ENCODE data around the gene KCNG4.

The KCNG4 gene

DNA sequence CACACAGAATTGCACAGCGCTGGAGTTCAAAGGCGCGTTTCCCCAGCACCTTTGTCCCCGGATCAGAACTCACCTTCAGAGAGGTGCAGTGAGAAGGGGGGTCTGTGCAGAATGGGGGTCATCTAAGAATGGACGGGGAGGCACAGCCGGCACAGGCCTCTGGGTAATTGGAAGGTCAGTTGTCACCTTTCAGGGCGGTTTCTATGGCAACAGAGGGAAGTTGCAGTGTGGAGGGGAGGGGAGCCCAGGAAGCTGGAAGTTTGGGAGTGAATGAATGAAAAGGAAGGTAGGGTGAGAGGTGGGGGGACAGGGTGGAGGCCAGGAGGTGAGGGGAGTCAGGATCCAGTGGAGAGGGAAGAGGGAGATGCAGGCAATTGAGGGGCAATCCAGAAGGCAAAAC is 12.4 kb upstream of the KCNG4 start:
- H3K9ac ChIP-seq (ENCODE audit: low read depth in 1 of 2, low read length in 2 of 2): no peak overlapping the region
- no peaks in the 10 kb centered on the region for H3K36me3 ChIP-seq (ENCODE audit: control insufficient read depth in 2 of 2, insufficient read depth in 2 of 2, low read length in 2 of 2)
- peaks cover 0 to 3% of the 10 kb centered on the region in 2 donors for H3K27me3 ChIP-seq (ENCODE audit: control insufficient read depth in 2 of 2, insufficient read depth in 2 of 2, low read length in 2 of 2)
- no peak overlapping the region for H3K4me3 ChIP-seq (ENCODE audit: low read length in 2 of 2)
- no peaks in the 10 kb centered on the region for H3K4me1 ChIP-seq (ENCODE audit: control insufficient read depth in 2 of 2, insufficient read depth in 2 of 2, low read length in 2 of 2)
- no peak overlapping the region for H3K27ac ChIP-seq (ENCODE audit: low read depth in 2 of 2, low read length in 2 of 2)
- H3K9me3 ChIP-seq (ENCODE audit: control insufficient read depth in 2 of 2, low read length in 2 of 2): no peaks in the 10 kb centered on the region

DNA sequence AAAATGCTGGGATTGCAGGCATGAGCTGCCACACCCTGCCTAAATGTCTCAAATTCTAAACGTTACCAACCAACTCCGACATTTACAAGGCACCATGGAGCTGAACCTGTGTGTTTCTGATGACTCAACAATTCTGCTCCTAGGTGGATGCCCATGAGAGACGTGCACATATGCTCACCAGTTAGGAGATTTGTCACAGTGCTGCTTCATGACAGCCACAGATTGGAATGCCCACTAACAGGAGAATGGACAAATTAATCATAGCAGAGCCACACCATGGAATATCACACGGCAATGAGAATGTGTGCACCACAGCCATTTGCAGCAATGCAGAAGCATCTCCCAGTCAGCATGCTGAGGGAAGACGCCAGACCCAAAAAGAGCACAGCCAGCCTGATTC is 8.0 kb upstream of the KCNG4 start:
- Histone ChIP-seq H3K36me3 (ENCODE audit: control insufficient read depth in 2 of 2, insufficient read depth in 2 of 2, low read length in 2 of 2) (no peaks in the 10 kb centered on the region), H3K4me3 (ENCODE audit: low read length in 2 of 2) (no peak overlapping the region), H3K9ac (ENCODE audit: low read depth in 1 of 2, low read length in 2 of 2) (no peak overlapping the region), H3K27ac (ENCODE audit: low read depth in 2 of 2, low read length in 2 of 2) (no peak overlapping the region), H3K27me3 (ENCODE audit: control insufficient read depth in 2 of 2, insufficient read depth in 2 of 2, low read length in 2 of 2) (no peaks in the 10 kb centered on the region), H3K4me1 (ENCODE audit: control insufficient read depth in 2 of 2, insufficient read depth in 2 of 2, low read length in 2 of 2) (no peaks in the 10 kb centered on the region), H3K9me3 (ENCODE audit: control insufficient read depth in 2 of 2, low read length in 2 of 2) (no peaks in the 10 kb centered on the region)

DNA sequence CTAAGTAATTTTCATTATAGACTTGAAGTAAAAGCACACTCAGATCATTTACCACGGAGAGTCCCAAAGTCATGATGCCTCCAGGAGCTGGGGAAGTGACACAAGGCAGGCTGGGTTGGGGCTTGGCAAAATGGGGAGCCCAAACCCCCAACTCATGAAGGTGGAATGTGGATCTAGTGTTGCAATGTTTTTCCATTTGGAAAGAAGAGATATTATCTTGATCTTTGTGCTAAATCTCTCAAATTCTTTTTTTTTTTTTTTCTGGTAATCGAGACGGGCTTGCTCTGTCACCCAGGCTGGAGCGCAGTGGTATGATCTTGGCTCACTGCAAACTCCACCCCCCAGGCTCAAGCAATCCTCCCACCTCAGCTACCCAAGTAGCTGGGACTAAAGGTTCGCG is 7.5 kb upstream of the KCNG4 start:
- H3K27ac ChIP-seq (ENCODE audit: low read depth in 2 of 2, low read length in 2 of 2): no peak overlapping the region
- no peaks in the 10 kb centered on the region for H3K9me3 ChIP-seq (ENCODE audit: control insufficient read depth in 2 of 2, low read length in 2 of 2)
- H3K4me3 ChIP-seq (ENCODE audit: low read length in 2 of 2): no peak overlapping the region
- H3K27me3 ChIP-seq (ENCODE audit: control insufficient read depth in 2 of 2, insufficient read depth in 2 of 2, low read length in 2 of 2): no peaks in the 10 kb centered on the region
- H3K36me3 ChIP-seq (ENCODE audit: control insufficient read depth in 2 of 2, insufficient read depth in 2 of 2, low read length in 2 of 2): no peaks in the 10 kb centered on the region
- H3K4me1 ChIP-seq (ENCODE audit: control insufficient read depth in 2 of 2, insufficient read depth in 2 of 2, low read length in 2 of 2): no peaks in the 10 kb centered on the region
- no peak overlapping the region for H3K9ac ChIP-seq (ENCODE audit: low read depth in 1 of 2, low read length in 2 of 2)

DNA sequence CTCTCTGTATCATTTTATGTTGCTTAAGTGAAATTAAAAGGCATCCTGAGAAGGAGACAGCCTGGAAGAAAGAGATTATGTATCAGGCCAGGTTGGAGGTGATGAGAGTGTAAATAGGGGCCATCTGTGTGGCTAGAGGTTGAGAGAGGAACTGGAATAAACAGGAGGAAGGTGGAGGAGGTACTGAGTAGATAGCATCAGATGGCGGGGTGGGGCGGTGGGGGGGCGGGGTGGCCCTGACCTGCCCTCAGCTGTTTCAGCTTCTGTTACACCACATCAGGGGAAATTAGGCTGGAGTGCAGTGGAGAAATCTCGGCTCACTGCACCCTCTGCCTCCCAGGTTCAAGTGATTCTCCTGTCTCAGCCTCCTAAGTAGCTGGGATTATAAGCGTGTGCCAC is 6.9 kb upstream of the KCNG4 start:
- Histone ChIP-seq H3K9ac (ENCODE audit: low read depth in 1 of 2, low read length in 2 of 2) (no peak overlapping the region), H3K4me1 (ENCODE audit: control insufficient read depth in 2 of 2, insufficient read depth in 2 of 2, low read length in 2 of 2) (no peaks in the 10 kb centered on the region), H3K36me3 (ENCODE audit: control insufficient read depth in 2 of 2, insufficient read depth in 2 of 2, low read length in 2 of 2) (no peaks in the 10 kb centered on the region), H3K27me3 (ENCODE audit: control insufficient read depth in 2 of 2, insufficient read depth in 2 of 2, low read length in 2 of 2) (no peaks in the 10 kb centered on the region), H3K27ac (ENCODE audit: low read depth in 2 of 2, low read length in 2 of 2) (no peak overlapping the region), H3K9me3 (ENCODE audit: control insufficient read depth in 2 of 2, low read length in 2 of 2) (no peaks in the 10 kb centered on the region), H3K4me3 (ENCODE audit: low read length in 2 of 2) (no peak overlapping the region)

DNA sequence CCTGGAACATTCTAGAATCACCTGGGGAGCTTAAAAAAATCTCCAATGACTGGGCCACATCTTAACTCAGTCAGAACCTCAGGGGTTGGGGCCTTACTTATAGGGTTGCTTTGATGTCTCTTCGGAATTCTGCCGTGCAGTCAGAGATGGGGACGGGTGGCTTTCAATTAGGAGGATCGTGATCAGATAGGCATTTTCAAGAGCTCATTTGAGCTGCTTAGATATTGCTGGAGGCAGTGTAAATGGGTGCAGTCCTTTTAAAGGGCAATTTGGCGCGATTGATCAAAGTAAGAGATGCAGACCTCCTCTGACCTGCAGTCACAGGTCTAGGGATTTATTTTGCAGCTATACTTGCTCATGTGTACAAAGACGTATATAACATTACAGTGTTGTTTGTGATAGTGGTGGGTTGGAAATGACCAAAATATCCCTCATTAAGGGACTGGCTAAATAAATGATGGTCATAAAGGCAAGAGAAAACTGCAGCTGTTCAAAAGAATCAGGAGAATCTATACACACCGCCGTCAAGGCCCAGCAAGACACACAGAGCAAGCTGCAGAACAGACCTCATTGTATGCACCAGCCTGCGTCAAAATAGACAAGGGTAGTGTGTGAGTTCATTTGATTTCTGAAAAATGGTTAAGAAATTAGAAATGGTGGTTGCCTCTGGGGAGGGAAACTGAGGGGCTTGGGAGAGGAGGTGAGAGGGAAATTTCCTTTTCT is 6.3 kb upstream of the KCNG4 start:
- no peak overlapping the region for H3K27ac ChIP-seq (ENCODE audit: low read depth in 2 of 2, low read length in 2 of 2)
- H3K36me3 ChIP-seq (ENCODE audit: control insufficient read depth in 2 of 2, insufficient read depth in 2 of 2, low read length in 2 of 2): no peaks in the 10 kb centered on the region
- no peaks in the 10 kb centered on the region for H3K9me3 ChIP-seq (ENCODE audit: control insufficient read depth in 2 of 2, low read length in 2 of 2)
- H3K27me3 ChIP-seq (ENCODE audit: control insufficient read depth in 2 of 2, insufficient read depth in 2 of 2, low read length in 2 of 2): no peaks in the 10 kb centered on the region
- no peak overlapping the region for H3K9ac ChIP-seq (ENCODE audit: low read depth in 1 of 2, low read length in 2 of 2)
- no peaks in the 10 kb centered on the region for H3K4me1 ChIP-seq (ENCODE audit: control insufficient read depth in 2 of 2, insufficient read depth in 2 of 2, low read length in 2 of 2)
- no peak overlapping the region for H3K4me3 ChIP-seq (ENCODE audit: low read length in 2 of 2)

DNA sequence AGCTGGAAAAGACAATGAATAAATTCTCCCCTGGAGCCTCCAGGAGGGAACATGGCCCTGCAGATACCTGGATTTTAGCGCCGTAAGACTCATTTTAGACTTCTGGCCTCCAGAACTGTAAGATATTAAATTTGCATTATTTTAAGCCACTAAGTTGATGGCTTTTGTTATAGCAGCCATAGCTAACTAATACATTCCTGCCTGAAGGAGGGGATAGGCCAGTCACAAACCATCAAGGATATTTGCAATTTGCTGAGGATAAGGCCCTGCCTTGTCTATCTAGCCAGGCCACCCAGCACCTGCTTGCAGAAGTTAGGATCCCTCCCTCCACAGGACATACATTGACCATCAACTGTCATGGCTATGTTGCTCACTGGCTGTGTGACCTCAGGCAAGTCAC is 4.9 kb upstream of the KCNG4 start:
- H3K27me3 ChIP-seq (ENCODE audit: control insufficient read depth in 2 of 2, insufficient read depth in 2 of 2, low read length in 2 of 2): no peaks in the 10 kb centered on the region
- no peaks in the 10 kb centered on the region for H3K4me1 ChIP-seq (ENCODE audit: control insufficient read depth in 2 of 2, insufficient read depth in 2 of 2, low read length in 2 of 2)
- H3K27ac ChIP-seq (ENCODE audit: low read depth in 2 of 2, low read length in 2 of 2): no peak overlapping the region
- no peaks in the 10 kb centered on the region for H3K9me3 ChIP-seq (ENCODE audit: control insufficient read depth in 2 of 2, low read length in 2 of 2)
- no peak overlapping the region for H3K9ac ChIP-seq (ENCODE audit: low read depth in 1 of 2, low read length in 2 of 2)
- H3K4me3 ChIP-seq (ENCODE audit: low read length in 2 of 2): no peak overlapping the region
- no peaks in the 10 kb centered on the region for H3K36me3 ChIP-seq (ENCODE audit: control insufficient read depth in 2 of 2, insufficient read depth in 2 of 2, low read length in 2 of 2)

DNA sequence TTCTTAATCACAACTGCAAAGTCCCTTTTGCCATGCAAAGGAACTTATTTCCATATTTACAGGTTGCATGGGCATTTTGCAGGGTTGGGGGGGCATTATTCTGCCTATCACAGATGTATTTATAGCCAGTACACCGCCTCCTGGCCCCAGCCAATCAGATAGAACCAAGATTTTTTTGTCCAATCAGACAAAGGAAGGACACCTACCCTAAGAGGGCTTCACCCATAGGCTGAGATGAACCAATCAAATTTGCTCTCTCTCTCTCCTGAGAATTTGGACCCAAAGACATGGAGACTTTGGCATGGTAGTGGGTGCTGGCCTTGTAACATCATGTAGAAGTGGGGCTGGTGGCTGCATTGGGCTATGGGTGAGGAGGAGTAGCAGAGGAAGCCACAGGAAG is 3.9 kb upstream of the KCNG4 start:
- Histone ChIP-seq H3K9me3 (ENCODE audit: control insufficient read depth in 2 of 2, low read length in 2 of 2) (no peaks in the 10 kb centered on the region), H3K27me3 (ENCODE audit: control insufficient read depth in 2 of 2, insufficient read depth in 2 of 2, low read length in 2 of 2) (no peaks in the 10 kb centered on the region), H3K27ac (ENCODE audit: low read depth in 2 of 2, low read length in 2 of 2) (no peak overlapping the region), H3K4me3 (ENCODE audit: low read length in 2 of 2) (no peak overlapping the region), H3K9ac (ENCODE audit: low read depth in 1 of 2, low read length in 2 of 2) (no peak overlapping the region), H3K4me1 (ENCODE audit: control insufficient read depth in 2 of 2, insufficient read depth in 2 of 2, low read length in 2 of 2) (no peaks in the 10 kb centered on the region), H3K36me3 (ENCODE audit: control insufficient read depth in 2 of 2, insufficient read depth in 2 of 2, low read length in 2 of 2) (no peaks in the 10 kb centered on the region)

DNA sequence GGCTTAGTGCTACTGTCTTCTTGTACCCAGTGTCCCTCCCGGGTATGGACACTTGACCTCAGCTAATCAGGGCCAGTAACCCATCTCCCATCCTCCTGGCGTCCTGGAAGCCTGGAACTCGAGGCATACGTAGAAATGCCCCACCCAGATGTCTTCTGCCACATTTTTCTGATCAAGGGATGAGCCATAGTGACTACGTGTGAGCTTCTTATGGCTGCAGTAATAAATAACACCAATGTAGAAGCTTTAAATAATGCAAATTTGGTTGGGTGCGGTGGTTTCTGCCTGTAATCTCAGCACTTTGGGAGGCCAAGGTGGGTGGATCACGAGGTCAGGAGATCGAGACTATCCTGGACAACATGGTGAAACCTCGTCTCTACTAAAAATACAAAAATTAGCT is 3.0 kb upstream of the KCNG4 start:
- Histone ChIP-seq H3K9ac (ENCODE audit: low read depth in 1 of 2, low read length in 2 of 2) (no peak overlapping the region), H3K9me3 (ENCODE audit: control insufficient read depth in 2 of 2, low read length in 2 of 2) (no peaks in the 10 kb centered on the region), H3K27me3 (ENCODE audit: control insufficient read depth in 2 of 2, insufficient read depth in 2 of 2, low read length in 2 of 2) (peaks cover 0 to 3% of the 10 kb centered on the region in 2 donors), H3K27ac (ENCODE audit: low read depth in 2 of 2, low read length in 2 of 2) (no peak overlapping the region), H3K4me3 (ENCODE audit: low read length in 2 of 2) (no peak overlapping the region), H3K36me3 (ENCODE audit: control insufficient read depth in 2 of 2, insufficient read depth in 2 of 2, low read length in 2 of 2) (no peaks in the 10 kb centered on the region), H3K4me1 (ENCODE audit: control insufficient read depth in 2 of 2, insufficient read depth in 2 of 2, low read length in 2 of 2) (no peaks in the 10 kb centered on the region)

DNA sequence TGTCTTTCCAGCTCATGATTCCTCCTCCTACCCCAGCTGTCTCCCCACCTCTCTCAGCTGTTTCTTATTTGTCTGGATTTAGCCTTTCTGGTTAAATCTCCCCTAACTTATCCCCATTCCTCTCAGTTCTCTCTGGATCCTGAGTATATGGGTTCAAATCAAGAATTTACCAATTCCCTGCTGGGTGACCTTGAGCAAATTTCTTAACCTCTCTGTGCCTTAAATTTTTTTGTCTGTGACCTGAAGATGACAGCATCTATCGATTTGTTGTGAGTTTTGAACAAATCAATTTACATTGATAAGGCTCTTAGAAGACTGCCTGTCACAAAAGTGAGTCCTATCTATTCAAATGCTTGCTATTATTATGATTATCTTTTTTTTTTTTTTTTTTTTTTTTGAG is 2.0 kb upstream of the KCNG4 start:
- Histone ChIP-seq H3K36me3 (ENCODE audit: control insufficient read depth in 2 of 2, insufficient read depth in 2 of 2, low read length in 2 of 2) (no peaks in the 10 kb centered on the region), H3K27ac (ENCODE audit: low read depth in 2 of 2, low read length in 2 of 2) (no peak overlapping the region), H3K9ac (ENCODE audit: low read depth in 1 of 2, low read length in 2 of 2) (no peak overlapping the region), H3K4me1 (ENCODE audit: control insufficient read depth in 2 of 2, insufficient read depth in 2 of 2, low read length in 2 of 2) (no peaks in the 10 kb centered on the region), H3K4me3 (ENCODE audit: low read length in 2 of 2) (no peak overlapping the region), H3K27me3 (ENCODE audit: control insufficient read depth in 2 of 2, insufficient read depth in 2 of 2, low read length in 2 of 2) (peaks cover 0 to 3% of the 10 kb centered on the region in 2 donors), H3K9me3 (ENCODE audit: control insufficient read depth in 2 of 2, low read length in 2 of 2) (no peaks in the 10 kb centered on the region)

DNA sequence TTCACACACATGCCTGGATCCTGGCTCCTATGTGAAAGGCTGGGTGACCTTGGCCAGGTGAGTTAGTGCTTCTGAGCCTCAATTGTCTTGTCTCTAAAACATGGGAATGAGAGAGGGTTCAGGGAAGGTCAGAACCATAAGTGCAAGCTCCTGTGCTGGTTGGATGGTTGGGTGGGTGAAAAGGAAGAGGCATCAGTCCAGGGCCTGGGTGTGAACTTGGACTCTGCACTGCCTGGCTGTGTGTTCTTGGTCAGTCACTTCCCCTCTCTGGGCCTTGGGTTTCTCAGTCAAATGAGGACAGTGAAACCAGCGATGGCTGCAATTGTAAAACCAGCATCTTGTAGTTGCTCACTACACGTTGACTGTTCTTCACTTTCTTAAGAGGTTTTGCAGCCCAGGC is 643 bp upstream of the KCNG4 start:
- H3K27me3 ChIP-seq (ENCODE audit: control insufficient read depth in 2 of 2, insufficient read depth in 2 of 2, low read length in 2 of 2): peaks cover 0 to 3% of the 10 kb centered on the region in 2 donors

More for the DNA sequence above, 643 bp upstream of the KCNG4 start:
- Histone ChIP-seq H3K36me3 (ENCODE audit: control insufficient read depth in 2 of 2, insufficient read depth in 2 of 2, low read length in 2 of 2) (no peaks in the 10 kb centered on the region), H3K27ac (ENCODE audit: low read depth in 2 of 2, low read length in 2 of 2) (no peak overlapping the region), H3K9me3 (ENCODE audit: control insufficient read depth in 2 of 2, low read length in 2 of 2) (no peaks in the 10 kb centered on the region), H3K4me3 (ENCODE audit: low read length in 2 of 2) (no peak overlapping the region), H3K4me1 (ENCODE audit: control insufficient read depth in 2 of 2, insufficient read depth in 2 of 2, low read length in 2 of 2) (no peaks in the 10 kb centered on the region), H3K9ac (ENCODE audit: low read depth in 1 of 2, low read length in 2 of 2) (no peak overlapping the region)

All from mucosa of rectum (tissue), 2 donors.